ENCODE data around the gene GPLD1.

Gene GPLD1

DNA sequence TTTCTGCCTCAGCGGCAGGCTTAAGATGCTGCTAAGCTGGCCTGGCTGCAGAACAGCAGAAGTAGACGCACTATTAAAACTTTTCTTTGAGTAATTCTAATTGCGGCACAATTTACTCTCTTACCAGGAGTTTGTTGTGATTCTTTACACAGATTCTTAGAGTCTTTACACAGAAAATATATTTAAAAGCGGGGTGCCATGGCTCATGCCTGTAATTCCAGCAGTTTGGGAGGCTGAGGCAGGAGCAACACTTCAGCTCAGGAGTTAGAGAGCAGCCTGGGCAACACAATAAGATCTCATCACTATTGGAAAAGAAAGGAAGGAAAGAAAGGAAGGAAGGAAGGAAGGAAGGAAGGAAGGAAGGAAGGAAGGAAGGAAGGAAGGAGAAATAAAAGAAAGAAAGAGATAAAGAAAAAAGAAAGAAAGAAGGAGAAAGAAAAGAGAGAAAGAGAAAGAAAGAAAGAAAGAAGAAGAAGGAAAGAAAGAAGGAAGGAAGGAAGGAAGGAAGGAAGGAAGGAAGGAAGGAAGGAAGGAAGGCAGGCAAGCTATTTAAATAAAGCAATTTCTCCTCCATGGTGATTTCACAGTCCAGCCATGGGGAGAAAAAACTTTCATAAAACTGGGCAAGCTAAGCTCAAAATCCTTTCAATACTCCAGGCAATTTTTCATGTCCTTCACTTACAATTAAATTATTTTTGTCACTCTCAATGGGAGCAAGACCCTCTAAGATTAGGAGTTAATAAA is 107.7 kb downstream of the GPLD1 start:
- no peak for DNase-seq (ENCODE audit: low read depth in 2 of 2)

DNA sequence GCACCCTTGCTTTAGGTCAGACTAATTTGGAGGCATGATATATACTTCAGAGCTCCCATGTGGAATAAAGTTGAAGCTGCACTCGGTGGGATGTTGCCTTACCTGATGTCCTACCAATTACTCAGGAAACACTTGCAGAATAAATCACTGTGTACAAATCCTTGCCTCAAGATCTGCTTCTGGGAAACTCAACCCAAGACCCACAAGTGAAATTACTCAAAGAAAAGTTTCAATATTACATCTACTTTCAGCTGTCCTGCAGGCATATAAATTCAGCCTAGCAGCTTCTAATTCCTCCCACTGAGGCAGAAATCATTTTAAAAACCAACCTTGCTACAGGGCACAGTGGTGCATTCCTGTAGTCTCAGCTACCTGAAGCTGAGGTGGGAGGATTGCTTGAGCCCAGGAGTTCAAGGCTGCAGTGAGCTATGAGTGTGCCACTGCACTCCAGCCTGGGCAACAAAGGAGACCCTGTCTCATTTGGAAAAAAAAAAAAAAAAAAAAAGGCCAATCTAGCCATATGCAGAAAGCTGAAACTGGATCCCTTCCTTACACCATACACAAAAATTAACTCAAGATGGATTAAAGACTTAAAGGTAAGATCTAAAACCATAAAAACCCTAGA is 110.8 kb downstream of the GPLD1 start:
- DNase-seq (ENCODE audit: low read depth in 2 of 2) = no peak

Measured in stimulated activated CD4-positive, alpha-beta T cell treated with anti-CD3 and anti-CD28 coated beads, Interleukin-1b, Interleukin-23, amount 100 ng/mL, for 4 hours (primary cell).